T-helper 2 cell (primary cell): ENCODE measurements around the gene NRF1.
"Not testable (repeated sequence)": the region's sequence is repeated elsewhere in the genome, so short reads cannot be mapped to it uniquely, and the experiment has no call there.

Experiments used
- DNase-seq, 5 experiments: peaks; one replicate each; pipeline versions ENCODE4 v3.0.0 to v3.0.0-alpha.2; 2012 to 2022
- total RNA-seq, 2 donors: gene quantifications; one replicate each; lab custom pipeline; 2026; lab: John Stamatoyannopoulos, UW

NRF1 gene
- 29.4 to 37.1 reads per million in 2 donors for total RNA-seq

- DNase-seq, result peak; percentile 87 to 95 (median 89)
Observed at GRCh38 chr7:129611246-129612111, at the start of gene NRF1. Gene NRF1, plus strand, starts transcription at chr7:129611720. Its CDS starts 45,632 bp downstream, at chr7:129657352.

- not testable (repeated sequence) for DNase-seq
Observed at GRCh38 chr7:129566323-129566722, 45.2 kb upstream of the NRF1 start.

- DNase-seq, result no peak
Observed at GRCh38 chr7:129567377-129567776, 44.1 kb upstream of the NRF1 start.

GRCh38 chr7:129568240-129568639 is 43.3 kb upstream of the NRF1 start:
- no peak for DNase-seq

- DNase-seq, result no peak
Observed at GRCh38 chr7:129569326-129569725, 42.2 kb upstream of the NRF1 start.

GRCh38 chr7:129569811-129570215 is 41.7 kb upstream of the NRF1 start:
- no peak for DNase-seq

GRCh38 chr7:129571201-129571600 is 40.3 kb upstream of the NRF1 start:
- no peak for DNase-seq

GRCh38 chr7:129572205-129572604 is 39.3 kb upstream of the NRF1 start:
- no peak for DNase-seq

GRCh38 chr7:129574487-129574886 is 37.0 kb upstream of the NRF1 start:
- no peak for DNase-seq

GRCh38 chr7:129575699-129576098 is 35.8 kb upstream of the NRF1 start:
- no peak for DNase-seq

- no peak for DNase-seq
Observed at GRCh38 chr7:129576138-129576537, 35.4 kb upstream of the NRF1 start.

GRCh38 chr7:129578829-129579228 is 32.7 kb upstream of the NRF1 start:
- DNase-seq, result no peak

- not testable (repeated sequence) for DNase-seq
Observed at GRCh38 chr7:129586179-129586578, 25.3 kb upstream of the NRF1 start.

- DNase-seq, result no peak
Observed at GRCh38 chr7:129588268-129588667, 23.3 kb upstream of the NRF1 start.

- no peak for DNase-seq
Observed at GRCh38 chr7:129591868-129592267, 19.7 kb upstream of the NRF1 start.

GRCh38 chr7:129596386-129596785 is 15.1 kb upstream of the NRF1 start:
- not testable (repeated sequence) for DNase-seq

GRCh38 chr7:129597672-129598071 is 13.8 kb upstream of the NRF1 start:
- no peak for DNase-seq

- no peak for DNase-seq
Observed at GRCh38 chr7:129599174-129599573, 12.3 kb upstream of the NRF1 start.

- DNase-seq, result peak in 1 of 5 experiments; percentile 33
Observed at GRCh38 chr7:129603594-129603993, 7.9 kb upstream of the NRF1 start.

- DNase-seq, result not testable (repeated sequence)
Observed at GRCh38 chr7:129604021-129604420, 7.5 kb upstream of the NRF1 start.

GRCh38 chr7:129604713-129605437 is 6.6 kb upstream of the NRF1 start:
- no peak for DNase-seq

- DNase-seq, result no peak
Observed at GRCh38 chr7:129605960-129606614, 5.4 kb upstream of the NRF1 start.

- DNase-seq, result peak in 1 of 5 experiments; percentile 16
Observed at GRCh38 chr7:129606803-129607202, 4.7 kb upstream of the NRF1 start.
